Osteocyte (in vitro differentiated cells): Measurements from ENCODE around the gene ADAM11. TPM values are rescaled to one million over a fixed set of nuclear protein-coding genes. Genes with fewer than 3 reads are reported as not detected.

Experiments
- DNase-seq: peaks from one replicate; pipeline ENCODE4 v3.0.0; 2021; ENCODE audit warnings: mixed read lengths; ENCODE audit not compliant: unreplicated experiment; ENCODE audit errors: extremely low spot score
- H3K27ac Mint-ChIP-seq: one replicate; pipeline ENCODE4 v1.8.0; 2021; ENCODE audit warnings: mild to moderate bottlenecking, mixed read lengths; ENCODE audit not compliant: unreplicated experiment
- H3K27me3 Mint-ChIP-seq: one replicate; pipeline ENCODE4 v1.8.0; 2021; ENCODE audit warnings: mixed read lengths; ENCODE audit not compliant: unreplicated experiment
- H3K36me3 Mint-ChIP-seq: one replicate; pipeline ENCODE4 v1.8.0; 2021; ENCODE audit warnings: mixed read lengths; ENCODE audit not compliant: unreplicated experiment
- H3K4me1 Mint-ChIP-seq: one replicate; pipeline ENCODE4 v1.8.0; 2021; ENCODE audit warnings: mixed read lengths; ENCODE audit not compliant: unreplicated experiment
- H3K4me3 Mint-ChIP-seq: one replicate; pipeline ENCODE4 v1.8.0; 2021; ENCODE audit warnings: mild to moderate bottlenecking, moderate library complexity, mixed read lengths; ENCODE audit not compliant: unreplicated experiment
- H3K9me3 Mint-ChIP-seq: one replicate; pipeline ENCODE4 v1.8.0; 2021; ENCODE audit warnings: mixed read lengths; ENCODE audit not compliant: unreplicated experiment
- CTCF ChIP-seq: fragments of 200-600 bp; sonication (generic); IDR thresholded peaks from 2 replicates; pipeline ENCODE4 v1.5.0; 2021; ENCODE audit warnings: antibody characterized with exemption, mild to moderate bottlenecking, moderate library complexity
- total RNA-seq: library from RNA; stranded (reverse); gene quantifications from 2 replicates; pipeline ENCODE4 v1.2.1, GENCODE V29; 2021

ADAM11 gene
- total RNA-seq, 1 donor from 2014 or later = 1.0 TPM

- no peaks in the 10 kb centered on the region for H3K36me3 Mint-ChIP-seq
- H3K27ac Mint-ChIP-seq = no peak overlapping the region
Observed at GRCh38 chr17:44773140-44773539, 14.4 kb downstream of the ADAM11 start.

GRCh38 chr17:44774271-44775135 lies 15.7 kb downstream of the ADAM11 start:
- peaks cover 6% of the 10 kb centered on the region for H3K27me3 Mint-ChIP-seq
- no peaks in the 10 kb centered on the region for H3K36me3 Mint-ChIP-seq
- no peak overlapping the region for H3K27ac Mint-ChIP-seq
- peak; percentile 98 for TF ChIP-seq CTCF
- peaks cover 9% of the 10 kb centered on the region for H3K4me1 Mint-ChIP-seq
- H3K4me3 Mint-ChIP-seq = peak overlapping the region; percentile 81
- DNase-seq = peak; percentile 97
- H3K9me3 Mint-ChIP-seq = no peaks in the 10 kb centered on the region

More at GRCh38 chr17:44773140-44773539, 14.4 kb downstream of the ADAM11 start:
- no peaks in the 10 kb centered on the region for H3K9me3 Mint-ChIP-seq
- TF ChIP-seq CTCF = no peak
- no peak for DNase-seq
- H3K27me3 Mint-ChIP-seq = peaks cover 6% of the 10 kb centered on the region
- no peak overlapping the region for H3K4me3 Mint-ChIP-seq
- peaks cover 3% of the 10 kb centered on the region for H3K4me1 Mint-ChIP-seq

GRCh38 chr17:44775136-44775837 lies 16.5 kb downstream of the ADAM11 start:
- Mint-ChIP-seq H3K9me3 (no peaks in the 10 kb centered on the region), H3K36me3 (no peaks in the 10 kb centered on the region), H3K4me1 (peaks cover 11% of the 10 kb centered on the region), H3K27me3 (peaks cover 6% of the 10 kb centered on the region), H3K27ac (no peak overlapping the region), H3K4me3 (peak overlapping the region; percentile 81)
- peak; percentile 7 for TF ChIP-seq CTCF
- DNase-seq = peak; percentile 98

- Mint-ChIP-seq H3K36me3 (no peaks in the 10 kb centered on the region), H3K27me3 (peaks cover 6% of the 10 kb centered on the region), H3K4me3 (peak overlapping the region; percentile 81), H3K27ac (no peak overlapping the region), H3K4me1 (peaks cover 11% of the 10 kb centered on the region), H3K9me3 (no peaks in the 10 kb centered on the region)
- no peak for TF ChIP-seq CTCF
- DNase-seq = no peak
Observed at GRCh38 chr17:44775838-44776621, 17.2 kb downstream of the ADAM11 start.
